ENCODE measurements around the gene ATP4A.
"Not testable (repeated sequence)": the region's sequence is repeated elsewhere in the genome, so short reads cannot be mapped to it uniquely, and the experiment has no call there.

The ATP4A gene

GRCh38 chr19:35563207-35563829 lies at the start of gene ATP4A:
Gene ATP4A (minus strand): TSS chr19:35563658. CDS start chr19:35563629, 29 bp downstream.
- no peak for DNase-seq (ENCODE audit: low read depth in 2 of 2)

- DNase-seq (ENCODE audit: low read depth in 2 of 2): peak; percentile 85 to 91
Observed at GRCh38 chr19:35612559-35613321, 49.3 kb upstream of the ATP4A start, which contains the start of gene HAUS5. Gene HAUS5 (plus strand): TSS chr19:35612735. CDS start chr19:35612795, 60 bp downstream.

DNA sequence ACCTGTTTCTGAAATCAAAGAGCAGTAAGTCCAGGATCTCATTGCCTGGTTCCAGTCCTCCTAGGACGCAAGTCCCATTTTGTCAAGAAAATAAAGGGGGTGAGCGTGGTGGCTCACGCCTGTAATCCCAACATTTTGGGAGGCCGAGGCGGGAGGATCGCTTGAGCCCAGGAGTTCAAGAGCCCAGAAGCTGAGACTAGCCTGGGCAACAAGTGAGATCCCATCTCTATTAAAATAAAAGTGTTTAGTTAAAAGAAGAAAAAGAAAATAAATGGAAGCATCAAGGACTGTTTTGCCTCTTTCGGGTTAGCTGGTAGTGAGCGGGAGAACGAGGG lies 48.7 kb upstream of the ATP4A start:
- DNase-seq (ENCODE audit: low read depth in 2 of 2): no peak

DNA sequence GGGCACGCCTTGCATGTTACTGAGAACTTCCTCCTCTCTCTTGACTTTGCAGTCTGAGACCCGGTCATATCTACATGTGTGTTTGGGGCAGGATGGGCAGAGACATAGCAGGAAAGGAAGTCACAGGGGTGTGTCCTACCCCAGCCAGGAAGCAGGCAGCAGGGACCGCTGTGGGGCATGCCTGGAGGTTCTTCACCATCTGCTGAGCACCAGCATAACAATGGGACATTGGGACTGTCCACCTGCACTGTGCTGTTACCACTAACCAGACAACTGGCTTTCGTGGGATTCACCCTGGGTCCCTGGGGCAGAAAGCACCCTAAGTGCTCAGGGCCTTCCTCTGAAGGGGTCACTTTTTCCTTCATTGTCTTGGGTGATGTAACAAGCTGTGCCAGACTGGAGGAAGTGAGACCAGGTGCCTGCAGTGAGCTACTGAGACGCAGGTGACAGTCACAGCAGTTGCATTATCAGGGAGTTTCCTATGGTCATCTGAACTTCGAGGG lies 46.4 kb upstream of the ATP4A start:
- DNase-seq (ENCODE audit: low read depth in 2 of 2): no peak

- no peak for DNase-seq (ENCODE audit: low read depth in 2 of 2)
Observed at GRCh38 chr19:35608251-35608650, 44.8 kb upstream of the ATP4A start.

- DNase-seq (ENCODE audit: low read depth in 2 of 2): no peak
Observed at GRCh38 chr19:35607661-35608060, 44.2 kb upstream of the ATP4A start.

GRCh38 chr19:35607170-35607569 lies 43.7 kb upstream of the ATP4A start:
- DNase-seq (ENCODE audit: low read depth in 2 of 2): not testable (repeated sequence)

GRCh38 chr19:35604436-35604835 lies 41.0 kb upstream of the ATP4A start:
- not testable (repeated sequence) for DNase-seq (ENCODE audit: low read depth in 2 of 2)

DNA sequence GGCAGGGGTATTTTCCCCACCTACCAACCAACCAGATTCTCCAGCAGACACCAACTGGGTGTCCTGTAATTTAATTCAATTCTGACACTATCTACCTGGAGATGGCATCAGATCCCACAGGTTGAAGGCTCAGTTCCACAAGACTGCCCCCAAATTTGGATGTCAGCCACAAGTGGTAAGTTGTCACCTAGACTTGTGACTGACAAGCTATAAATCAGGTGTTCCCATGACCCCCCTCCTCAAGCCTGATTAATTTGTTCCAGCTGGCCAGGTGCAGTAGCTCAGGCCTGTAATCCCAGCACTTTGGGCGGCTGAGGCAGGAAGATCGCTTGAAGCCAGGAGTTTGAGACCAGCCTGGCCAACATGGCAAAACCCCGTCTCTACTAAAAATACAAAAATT lies 38.5 kb upstream of the ATP4A start:
- no peak for DNase-seq (ENCODE audit: low read depth in 2 of 2)

- no peak for DNase-seq (ENCODE audit: low read depth in 2 of 2)
Observed at GRCh38 chr19:35596366-35596999, 33.0 kb upstream of the ATP4A start.

DNA sequence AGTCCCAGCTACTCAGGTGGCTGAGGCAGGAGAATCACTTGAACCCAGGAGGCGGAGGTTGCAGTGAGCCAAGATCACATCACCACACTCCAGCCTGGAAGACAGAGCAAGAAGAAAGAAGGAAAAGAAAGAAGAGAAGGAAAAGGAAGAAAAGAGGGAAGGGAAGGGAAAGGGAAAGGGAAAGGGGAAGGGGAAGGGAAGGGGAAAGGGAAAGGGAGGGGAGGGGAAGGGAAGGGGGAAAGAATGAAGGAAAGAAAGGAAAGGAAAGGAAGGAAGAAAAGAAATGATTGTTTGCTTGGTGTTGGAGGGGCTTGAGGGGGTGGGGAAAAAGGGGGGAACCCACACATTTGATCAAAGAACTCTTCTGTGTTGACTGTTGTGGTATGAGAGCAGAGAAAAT lies 32.5 kb upstream of the ATP4A start:
- DNase-seq (ENCODE audit: low read depth in 2 of 2): no peak

- DNase-seq (ENCODE audit: low read depth in 2 of 2): not testable (repeated sequence)
Observed at GRCh38 chr19:35595026-35595425, 31.6 kb upstream of the ATP4A start.

DNA sequence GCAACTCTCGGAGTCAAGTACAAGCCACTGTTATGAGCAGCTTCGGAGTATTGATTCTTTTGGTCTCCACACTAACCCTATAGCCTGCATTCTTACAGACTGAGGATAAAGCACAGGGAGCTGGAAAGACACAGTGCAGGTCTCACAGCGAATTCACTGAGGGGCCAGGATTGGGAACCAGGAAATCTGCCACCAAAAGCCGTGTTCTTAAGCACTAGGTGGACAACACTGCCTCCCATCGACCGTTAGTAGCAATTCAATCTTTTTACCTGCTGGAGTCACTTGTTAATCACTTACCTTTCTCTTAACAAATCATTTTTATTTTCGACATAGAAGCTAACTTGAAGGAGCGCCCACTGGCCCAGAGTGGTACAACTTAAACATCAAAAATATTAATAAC lies 28.8 kb upstream of the ATP4A start:
- DNase-seq (ENCODE audit: low read depth in 2 of 2): no peak

DNA sequence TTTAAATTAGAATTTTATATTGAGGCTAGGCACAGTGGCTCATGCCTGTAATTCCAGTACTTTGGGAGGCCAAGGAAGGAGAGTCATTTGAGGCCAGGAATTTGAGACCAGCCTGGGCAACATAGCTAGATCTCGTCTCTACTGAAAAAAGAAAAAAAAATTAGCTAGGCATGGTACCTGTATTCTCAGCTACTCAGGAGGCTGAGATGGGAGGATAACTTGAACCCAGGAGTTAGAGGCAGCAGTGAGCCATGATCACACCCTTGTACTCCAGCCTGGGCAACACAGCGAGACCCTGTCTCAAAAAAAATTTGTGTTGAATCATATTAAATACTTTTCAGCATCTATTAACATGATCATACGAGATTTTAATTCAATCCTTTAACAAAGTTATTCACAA lies 27.4 kb upstream of the ATP4A start:
- no peak for DNase-seq (ENCODE audit: low read depth in 2 of 2)

- no peak for DNase-seq (ENCODE audit: low read depth in 2 of 2)
Observed at GRCh38 chr19:35587321-35587720, 23.9 kb upstream of the ATP4A start.

DNA sequence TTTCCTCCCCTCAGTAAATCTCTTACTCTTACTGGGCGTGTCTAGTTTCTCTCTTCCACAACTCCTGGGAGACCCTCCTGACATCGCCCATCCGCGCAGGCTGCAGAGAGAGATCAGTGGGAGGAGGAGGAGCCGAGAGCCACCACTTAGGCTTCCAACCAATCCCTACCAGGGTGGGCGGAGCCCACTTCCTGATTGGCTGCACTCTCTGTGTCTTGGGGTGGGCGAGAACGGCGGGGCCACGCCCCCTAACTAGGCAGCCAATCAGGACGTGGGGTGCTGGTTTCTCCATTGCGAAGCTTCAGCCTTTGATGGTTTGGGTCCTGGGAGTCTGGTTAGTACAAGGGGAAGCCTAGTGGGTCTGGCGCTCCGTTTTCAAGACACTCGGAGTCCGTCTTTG lies 22.4 kb upstream of the ATP4A start, which contains the start of gene PMIS2:
Gene PMIS2 (plus strand): TSS at position 326 of the 400 bp plus-strand sequence. CDS start 87 bp downstream, outside the sequence.
- no peak for DNase-seq (ENCODE audit: low read depth in 2 of 2)

- DNase-seq (ENCODE audit: low read depth in 2 of 2): no peak
Observed at GRCh38 chr19:35582760-35583159, 19.3 kb upstream of the ATP4A start.

DNA sequence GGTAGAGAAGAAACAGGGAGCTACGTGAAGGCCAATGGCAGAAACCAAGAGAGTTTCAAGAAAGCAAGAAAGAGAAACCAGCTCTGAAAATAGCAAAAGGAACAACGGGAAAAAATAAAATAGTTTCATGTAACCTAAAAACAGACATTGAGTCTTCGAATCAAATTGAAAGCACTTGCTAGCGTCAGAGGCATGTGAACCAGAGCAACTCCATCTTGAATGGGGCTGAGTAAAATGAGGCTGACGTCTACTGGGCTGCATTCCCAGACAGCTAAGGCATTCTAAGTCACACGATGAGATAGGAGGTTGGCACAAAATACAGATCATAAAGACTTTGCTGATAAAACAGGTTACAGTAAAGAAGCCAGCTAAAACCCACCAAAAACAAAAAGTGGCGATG lies 15.2 kb upstream of the ATP4A start:
- DNase-seq (ENCODE audit: low read depth in 2 of 2): no peak

DNA sequence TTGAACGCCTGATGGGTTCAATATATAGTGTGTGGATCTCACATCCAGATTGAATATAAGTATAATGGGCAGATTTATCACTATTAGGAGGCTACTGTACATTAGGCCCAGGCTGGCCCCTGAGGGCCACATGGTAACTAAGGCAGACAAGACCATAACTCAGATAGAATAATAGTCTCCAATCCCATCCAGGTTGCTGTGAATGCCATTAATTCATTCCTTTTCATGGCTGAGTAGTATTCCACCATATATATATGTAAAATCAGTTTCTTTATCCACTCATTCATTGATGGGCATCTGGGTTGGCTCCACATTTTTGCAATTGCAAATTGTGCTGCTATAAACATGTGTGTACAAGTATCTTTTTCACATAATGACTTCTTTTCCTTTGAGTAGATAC lies 14.5 kb upstream of the ATP4A start:
- no peak for DNase-seq (ENCODE audit: low read depth in 2 of 2)

GRCh38 chr19:35571406-35571965 lies 8.0 kb upstream of the ATP4A start:
- DNase-seq (ENCODE audit: low read depth in 2 of 2): no peak

DNA sequence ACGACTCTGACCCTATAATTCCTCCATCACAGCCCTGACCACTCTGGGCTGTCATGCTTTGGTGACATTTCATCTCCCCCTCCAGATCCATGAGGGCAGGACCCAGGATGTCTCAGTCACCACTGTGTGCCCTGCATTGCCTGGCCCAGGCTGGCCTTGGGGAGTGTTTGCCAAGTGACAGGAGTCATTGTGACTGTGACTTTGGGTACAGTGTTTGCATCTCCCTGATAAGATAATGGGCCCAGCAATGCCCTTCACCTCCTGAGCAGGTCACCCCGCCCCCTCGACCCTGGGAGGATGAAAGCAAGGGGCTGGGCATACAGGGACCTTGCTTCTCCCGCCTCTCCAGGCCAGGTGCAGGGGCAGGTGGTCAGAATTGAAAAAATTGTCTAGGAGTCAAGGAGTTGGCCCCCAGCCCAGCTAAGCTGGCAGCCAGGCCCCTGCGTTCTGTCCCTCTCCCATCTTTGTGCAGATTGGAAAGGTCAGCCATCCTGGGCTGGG lies 5.9 kb upstream of the ATP4A start:
- DNase-seq (ENCODE audit: low read depth in 2 of 2): no peak

- no peak for DNase-seq (ENCODE audit: low read depth in 2 of 2)
Observed at GRCh38 chr19:35566738-35567137, 3.3 kb upstream of the ATP4A start.
